ENCODE results near the gene ZNF839.
A peak's percentile ranks its signal among the peaks of the same experiment; 100 is the strongest.
"Not testable (repeated sequence)": the region's sequence is repeated elsewhere in the genome, so short reads cannot be mapped to it uniquely, and the experiment has no call there.

The ZNF839 gene

GRCh38 chr14:102319351-102320032, at the start of gene ZNF839:
ZNF839 (plus strand) TSS chr14:102319746; CDS start chr14:102319766, 20 bp downstream.
- peak; percentile 79 for DNase-seq

GRCh38 chr14:102272392-102272791, 47.2 kb upstream of the ZNF839 start:
- no peak for DNase-seq

GRCh38 chr14:102275866-102276265, 43.7 kb upstream of the ZNF839 start:
- DNase-seq, result no peak

GRCh38 chr14:102277874-102278630, 41.5 kb upstream of the ZNF839 start:
- DNase-seq, result no peak

GRCh38 chr14:102278631-102278935, 41.0 kb upstream of the ZNF839 start:
- DNase-seq, result no peak

- DNase-seq, result no peak
Observed at GRCh38 chr14:102279282-102279681, 40.3 kb upstream of the ZNF839 start.

GRCh38 chr14:102279688-102280348, 39.7 kb upstream of the ZNF839 start:
- no peak for DNase-seq

GRCh38 chr14:102280376-102280962, 39.1 kb upstream of the ZNF839 start:
- DNase-seq, result no peak

- DNase-seq, result no peak
Observed at GRCh38 chr14:102282751-102283465, 36.6 kb upstream of the ZNF839 start.

GRCh38 chr14:102283631-102284129, 35.9 kb upstream of the ZNF839 start:
- no peak for DNase-seq

- DNase-seq, result no peak
Observed at GRCh38 chr14:102285106-102285505, 34.4 kb upstream of the ZNF839 start.

- no peak for DNase-seq
Observed at GRCh38 chr14:102288139-102288538, 31.4 kb upstream of the ZNF839 start.

GRCh38 chr14:102292441-102292840, 27.1 kb upstream of the ZNF839 start:
- DNase-seq, result no peak

GRCh38 chr14:102293781-102294180, 25.8 kb upstream of the ZNF839 start:
- no peak for DNase-seq

GRCh38 chr14:102295270-102295669, 24.3 kb upstream of the ZNF839 start:
- peak; percentile 17 for DNase-seq

GRCh38 chr14:102297436-102298170, 21.9 kb upstream of the ZNF839 start:
- no peak for DNase-seq

- not testable (repeated sequence) for DNase-seq
Observed at GRCh38 chr14:102298303-102299070, 21.1 kb upstream of the ZNF839 start.

- no peak for DNase-seq
Observed at GRCh38 chr14:102303664-102304063, 15.9 kb upstream of the ZNF839 start.

- DNase-seq, result peak; percentile 98
Observed at GRCh38 chr14:102304611-102305506, 14.7 kb upstream of the ZNF839 start, which contains the start of gene MOK. MOK (minus strand) TSS chr14:102305164; CDS start chr14:102304968, 196 bp downstream.

Measured in NCI-H2227 treated with DMSO at 0.1 percent for 48 hours (cell line).